ENCODE measurements around the gene SPATA6L.

- TF ChIP-seq CTCF (IDR thresholded peaks at IDR 0.05) (no peak), POLR2AphosphoS5 (IDR thresholded peaks at IDR 0.05) (no peak), POLR2A (IDR thresholded peaks at IDR 0.05) (no peak)
These were observed 20.3 kb upstream of the SPATA6L start for GRCh38 chr9:4686584-4686983.
